ENCODE results near the gene TMEM126B. TPM values are rescaled to one million over a fixed set of nuclear protein-coding genes. Genes with fewer than 3 reads are reported as not detected.

Gene TMEM126B
- total RNA-seq, 1 experiment from 2014 or later, result 65.8 TPM

DNA sequence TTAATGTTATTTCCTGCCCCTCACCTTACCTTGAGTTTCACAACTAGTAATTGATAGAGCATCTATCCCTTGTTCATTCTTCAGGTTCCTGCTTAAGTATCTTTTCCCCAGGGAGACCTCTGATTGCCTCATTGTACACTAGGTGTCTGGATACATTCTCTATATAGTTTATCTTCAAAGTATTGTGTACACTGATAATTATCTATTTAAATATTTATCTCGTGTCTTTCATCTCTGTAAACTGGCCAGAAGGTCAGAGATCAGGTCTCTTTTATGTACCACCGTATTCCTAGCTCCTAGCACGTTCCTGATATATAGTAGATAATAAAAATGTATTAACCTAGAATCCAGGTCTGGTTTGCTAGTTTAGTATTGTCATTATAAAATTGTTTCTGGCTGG, 6.4 kb downstream of the TMEM126B start:
- no peak for DNase-seq (ENCODE audit: low spot score)
- Mint-ChIP-seq H3K27ac (no peak overlapping the region), H3K36me3 (peaks cover 33% of the 10 kb centered on the region), H3K27me3 (ENCODE audit: low read depth) (no peaks in the 10 kb centered on the region), H3K4me3 (no peak overlapping the region), H3K9me3 (no peaks in the 10 kb centered on the region), H3K4me1 (peaks cover 3% of the 10 kb centered on the region; the same call in 1 of the 2 replicates)
- ChIA-PET POLR2A (no interaction called here), CTCF (no interaction called here)
- TF ChIP-seq CTCF (IDR thresholded peaks at IDR 0.05) (no peak), ZNF219 (CRISPR knock-in tag; IDR thresholded peaks at IDR 0.05; ENCODE audit: borderline replicate concordance) (no peak), ESRRA (CRISPR knock-in tag; IDR thresholded peaks at IDR 0.05; ENCODE audit: borderline replicate concordance) (no peak), GABPB1 (CRISPR knock-in tag; IDR thresholded peaks at IDR 0.05) (no peak), GRHL2 (CRISPR knock-in tag; IDR thresholded peaks at IDR 0.05; ENCODE audit: insufficient replicate concordance, severe bottlenecking) (no peak), TP53 (CRISPR knock-in tag; IDR thresholded peaks at IDR 0.05) (no peak), ETV6 (CRISPR knock-in tag; IDR thresholded peaks at IDR 0.05) (no peak), ATF3 (CRISPR knock-in tag; conservative IDR thresholded peaks at IDR 0.05) (no peak)
- no peak for ATAC-seq

- POLR2A ChIA-PET, result no interaction called here
- H3K4me1 Mint-ChIP-seq, result peaks cover 13% of the 10 kb centered on the region
- peak overlapping the region; percentile 58; the same call in 1 of the 2 replicates for H3K27ac Mint-ChIP-seq
Measured at GRCh38 chr11:85643191-85643614, 14.8 kb downstream of the TMEM126B start.

GRCh38 chr11:85647078-85647477, 18.7 kb downstream of the TMEM126B start:
- H3K4me3 Mint-ChIP-seq, result peak overlapping the region; percentile 91
- TF ChIP-seq ZBTB21 (CRISPR knock-in tag; IDR thresholded peaks at IDR 0.05; ENCODE audit: borderline replicate concordance) (no peak), ZNF121 (CRISPR knock-in tag; IDR thresholded peaks at IDR 0.05) (no peak), MYBL2 (CRISPR knock-in tag; IDR thresholded peaks at IDR 0.05) (no peak)
- H3K4me1 Mint-ChIP-seq, result peaks cover 32% of the 10 kb centered on the region
- H3K27ac Mint-ChIP-seq, result peak overlapping the region; percentile 95
- ATAC-seq (no peak), DNase-seq (ENCODE audit: low spot score) (no peak)
- H3K36me3 Mint-ChIP-seq, result peaks cover 4% of the 10 kb centered on the region; the same call in 1 of the 2 replicates
- CTCF ChIA-PET, result interaction anchor here (1.0 to 2.0 kb wide), 4 partner anchors 10 to 183 kb away, joined by 3 to 6 read pairs (median 4); no protein-coding TSS in a partner anchor
- H3K27me3 Mint-ChIP-seq (ENCODE audit: low read depth), result no peaks in the 10 kb centered on the region
- POLR2A ChIA-PET, result interaction anchor here (0.5 to 3.3 kb wide), 12 partner anchors 9 to 422 kb away, joined by 3 to 24 read pairs (median 4); partner anchors contain the start of genes CREBZF, DLG2, PICALM and TMEM126B
- H3K9me3 Mint-ChIP-seq, result no peaks in the 10 kb centered on the region

More at GRCh38 chr11:85643191-85643614, 14.8 kb downstream of the TMEM126B start:
- no peak overlapping the region for H3K4me3 Mint-ChIP-seq
- no peak for DNase-seq (ENCODE audit: low spot score)
- TF ChIP-seq KAT7 (CRISPR knock-in tag; IDR thresholded peaks at IDR 0.05; ENCODE audit: borderline replicate concordance), result no peak
- TF ChIP-seq MLX (CRISPR knock-in tag; IDR thresholded peaks at IDR 0.05), result no peak
- TF ChIP-seq ZNF396 (CRISPR knock-in tag; IDR thresholded peaks at IDR 0.05; ENCODE audit: borderline replicate concordance), result no peak
- TF ChIP-seq FOXK1 (CRISPR knock-in tag; IDR thresholded peaks at IDR 0.05), result no peak
- no peak for ATAC-seq
- H3K27me3 Mint-ChIP-seq (ENCODE audit: low read depth), result no peaks in the 10 kb centered on the region
- CTCF ChIA-PET, result no interaction called here
- no peaks in the 10 kb centered on the region for H3K36me3 Mint-ChIP-seq
- H3K9me3 Mint-ChIP-seq, result no peaks in the 10 kb centered on the region

GRCh38 chr11:85647604-85648299, 19.4 kb downstream of the TMEM126B start, which contains the start of gene TMEM126A:
Gene TMEM126A (plus strand): TSS chr11:85647967. CDS start chr11:85650256, 2,289 bp downstream.
- ChIA-PET POLR2A (interaction anchor here (0.6 to 3.3 kb wide), 14 partner anchors 8 to 654 kb away, joined by 3 to 24 read pairs (median 4); partner anchors contain the start of genes CREBZF, DLG2, PICALM and TMEM126B), CTCF (interaction anchor here (1.0 to 2.0 kb wide), 4 partner anchors 10 to 183 kb away, joined by 3 to 6 read pairs (median 4); no protein-coding TSS in a partner anchor)
- ATAC-seq (peak; percentile 93), DNase-seq (ENCODE audit: low spot score) (peak; percentile 90)
- Mint-ChIP-seq H3K27me3 (ENCODE audit: low read depth) (no peaks in the 10 kb centered on the region), H3K9me3 (no peaks in the 10 kb centered on the region), H3K27ac (peak within 1 kb of the TSS; percentile 95), H3K4me1 (peaks cover 32% of the 10 kb centered on the region), H3K4me3 (peak within 1 kb of the TSS; percentile 91), H3K36me3 (peaks cover 4% of the 10 kb centered on the region; the same call in 1 of the 2 replicates)
- TF ChIP-seq E2F5 (CRISPR knock-in tag; IDR thresholded peaks at IDR 0.05) (0 out of 2 replicates have a peak, but pooled peaks have one; percentile 27), TEAD1 (CRISPR knock-in tag; IDR thresholded peaks at IDR 0.05) (peak; percentile 66; the same call in 1 of the 2 replicates), FOXP1 (CRISPR knock-in tag; IDR thresholded peaks at IDR 0.05; ENCODE audit: borderline replicate concordance) (peak; percentile 56; the same call in 1 of the 2 replicates), ZNF121 (CRISPR knock-in tag; IDR thresholded peaks at IDR 0.05) (no peak), AFF4 (CRISPR knock-in tag; IDR thresholded peaks at IDR 0.05; ENCODE audit: borderline replicate concordance) (0 out of 2 replicates have a peak, but pooled peaks have one; percentile 39), CREM (CRISPR knock-in tag; IDR thresholded peaks at IDR 0.05) (peak; percentile 88)
